Skin of body (tissue), 2 donors: ENCODE results near the gene KRT8. TPM values are rescaled to one million over a fixed set of nuclear protein-coding genes. Genes with fewer than 3 reads are reported as not detected.
A peak's percentile ranks its signal among the peaks of the same experiment; 100 is the strongest.

Experiments
- DNase-seq: peaks from one replicate; lab custom pipeline; 2025; lab: John Stamatoyannopoulos, UW
- total RNA-seq: library from RNA; depleted of rRNA; stranded (reverse); fragments of >200 nt; gene quantifications from one replicate; pipeline ENCODE4 v1.2.3, GENCODE V29; 2014

The KRT8 gene
- total RNA-seq, 1 donor from 2014 or later, result 16.2 TPM

DNA sequence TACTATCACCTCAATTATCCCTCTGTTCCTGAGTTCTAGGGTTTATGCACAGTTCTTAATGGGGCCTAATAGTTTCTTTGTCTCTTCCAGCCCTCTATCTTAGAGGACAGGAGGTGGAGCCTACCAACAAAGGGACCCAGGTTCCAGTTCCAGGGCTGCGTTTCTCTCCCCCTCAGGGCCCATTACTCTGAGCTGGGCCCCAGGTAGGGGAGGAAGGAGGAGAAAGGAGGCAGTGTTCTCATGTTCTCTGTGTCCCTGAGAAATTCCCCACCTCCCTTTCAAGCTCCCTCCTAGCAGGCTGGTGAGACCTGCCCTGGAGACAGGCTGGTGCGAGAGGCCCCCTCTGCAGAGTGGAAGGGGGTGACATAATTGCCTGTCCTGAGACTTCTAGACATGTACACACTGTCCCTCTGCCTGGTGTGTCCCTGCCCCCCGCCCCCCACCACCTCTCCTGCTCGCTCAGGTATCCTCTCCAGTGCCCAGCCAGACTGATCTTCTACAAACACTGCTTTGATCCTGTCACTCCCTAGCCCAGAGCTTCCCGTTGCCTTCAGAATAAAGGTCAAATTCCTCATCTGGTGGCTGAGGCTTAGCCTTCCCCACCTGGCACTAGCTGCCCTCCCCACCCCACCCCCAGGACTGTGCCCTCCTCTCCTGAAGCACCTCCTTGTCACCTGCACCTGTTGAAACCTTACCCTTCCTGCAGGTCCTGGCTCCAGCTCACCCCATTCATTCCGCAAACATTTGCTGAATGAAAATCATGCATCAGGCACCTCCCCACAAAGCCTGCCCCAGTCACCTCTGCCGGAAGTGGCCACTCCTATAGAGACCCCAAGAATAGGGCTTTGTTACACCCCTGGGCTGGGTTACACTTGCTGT lies 21.1 kb upstream of the KRT8 start:
- DNase-seq, result no peak

GRCh38 chr12:52924764-52925716 lies 20.2 kb upstream of the KRT8 start:
- DNase-seq, result no peak

DNA sequence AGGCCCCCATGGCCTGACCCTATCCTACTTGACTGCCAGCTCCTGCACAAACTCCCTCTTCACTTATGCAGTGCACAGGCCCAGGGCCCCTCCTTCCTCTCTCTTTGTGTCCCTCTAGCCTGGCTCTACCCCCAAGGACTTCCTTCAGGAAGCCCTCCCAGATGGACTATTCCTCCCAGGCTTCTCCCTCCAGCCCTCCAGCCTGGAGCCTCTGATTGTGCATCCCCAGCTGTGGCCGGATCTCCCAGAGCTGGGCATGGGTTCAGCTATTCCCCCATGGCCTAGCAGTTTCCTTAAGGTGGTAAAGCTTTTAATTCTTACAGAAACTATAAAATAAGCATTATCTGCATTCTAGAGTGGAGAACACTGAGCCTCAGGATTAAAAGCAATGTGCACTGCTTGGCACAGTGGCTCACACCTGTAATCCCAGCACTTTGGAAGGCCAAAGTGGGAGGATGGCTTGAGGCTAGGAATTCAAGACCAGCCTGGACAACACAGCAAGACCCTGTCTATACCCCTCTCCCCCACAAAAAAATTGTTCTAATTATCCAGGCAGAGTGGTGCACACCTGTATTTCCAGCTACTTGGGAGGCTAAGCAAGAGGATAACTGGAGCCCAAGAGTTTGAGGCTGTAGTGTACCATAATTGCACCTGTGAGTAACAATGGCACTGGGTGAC lies 16.8 kb upstream of the KRT8 start:
- no peak for DNase-seq

- no peak for DNase-seq
Observed at GRCh38 chr12:52920937-52921336, 16.1 kb upstream of the KRT8 start.

DNA sequence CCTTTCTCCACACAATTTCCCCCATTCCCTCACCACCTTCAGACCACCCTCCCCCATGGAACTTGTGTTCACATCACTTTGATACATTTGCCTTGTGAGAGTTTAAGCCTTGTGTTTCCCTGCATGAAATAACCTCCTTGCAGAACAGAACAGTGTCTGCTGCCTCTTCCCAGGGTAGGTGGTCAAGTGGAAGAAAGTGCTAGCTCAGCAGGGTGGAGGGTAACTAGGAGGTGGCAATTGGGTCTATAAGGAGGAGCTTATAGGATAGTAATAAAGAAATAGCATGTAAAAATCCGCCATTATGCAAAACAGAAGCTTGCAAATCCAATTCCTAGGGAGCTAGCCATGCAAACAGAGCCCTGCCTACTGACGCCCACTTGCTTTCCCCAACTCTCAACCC lies 13.9 kb upstream of the KRT8 start:
- no peak for DNase-seq

DNA sequence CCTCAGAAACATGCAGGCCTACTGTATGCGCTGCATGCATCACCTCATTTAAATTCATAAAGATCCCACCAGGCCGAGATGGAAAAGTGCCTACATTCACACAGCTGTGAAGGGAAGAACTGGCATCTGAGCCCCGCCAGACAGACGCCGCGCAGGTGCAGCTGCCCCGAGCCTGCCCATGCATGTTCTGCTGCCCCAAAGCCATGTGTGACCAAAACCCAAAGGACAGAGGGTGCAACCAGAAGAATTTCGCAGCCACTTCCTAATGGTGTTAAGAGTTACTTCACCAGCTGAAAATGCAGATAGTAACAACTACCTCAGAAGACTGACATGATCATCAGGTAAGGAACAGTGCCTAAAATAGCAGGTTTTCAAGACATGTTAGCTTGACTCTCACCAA lies 13.5 kb upstream of the KRT8 start:
- DNase-seq, result no peak

- no peak for DNase-seq
Observed at GRCh38 chr12:52917800-52918199, 12.9 kb upstream of the KRT8 start.

- no peak for DNase-seq
Observed at GRCh38 chr12:52916216-52916615, 11.3 kb upstream of the KRT8 start.

DNA sequence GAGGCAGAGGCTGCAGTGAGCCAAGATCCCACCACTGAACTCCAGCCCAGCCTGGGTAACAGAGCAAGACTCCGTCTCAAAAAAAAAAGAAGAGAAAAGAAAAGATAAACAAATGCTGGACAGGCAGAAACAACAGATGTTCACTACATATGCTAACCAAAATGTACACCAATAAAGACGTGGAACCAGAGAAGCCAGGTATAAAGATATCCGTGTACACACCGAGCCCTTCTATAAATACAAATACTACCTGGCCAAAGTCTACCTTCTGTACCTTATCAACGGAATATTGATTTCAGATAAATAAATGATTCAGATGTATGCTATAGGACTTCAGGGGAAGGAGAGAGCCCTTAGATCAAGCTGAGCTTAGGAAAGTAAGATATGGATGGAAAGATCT lies 10.8 kb upstream of the KRT8 start:
- DNase-seq, result no peak

- no peak for DNase-seq
Observed at GRCh38 chr12:52914576-52915121, 9.8 kb upstream of the KRT8 start.

GRCh38 chr12:52913431-52913821 lies 8.6 kb upstream of the KRT8 start:
- DNase-seq, result no peak

GRCh38 chr12:52912711-52913430 lies 8.0 kb upstream of the KRT8 start:
- no peak for DNase-seq

DNA sequence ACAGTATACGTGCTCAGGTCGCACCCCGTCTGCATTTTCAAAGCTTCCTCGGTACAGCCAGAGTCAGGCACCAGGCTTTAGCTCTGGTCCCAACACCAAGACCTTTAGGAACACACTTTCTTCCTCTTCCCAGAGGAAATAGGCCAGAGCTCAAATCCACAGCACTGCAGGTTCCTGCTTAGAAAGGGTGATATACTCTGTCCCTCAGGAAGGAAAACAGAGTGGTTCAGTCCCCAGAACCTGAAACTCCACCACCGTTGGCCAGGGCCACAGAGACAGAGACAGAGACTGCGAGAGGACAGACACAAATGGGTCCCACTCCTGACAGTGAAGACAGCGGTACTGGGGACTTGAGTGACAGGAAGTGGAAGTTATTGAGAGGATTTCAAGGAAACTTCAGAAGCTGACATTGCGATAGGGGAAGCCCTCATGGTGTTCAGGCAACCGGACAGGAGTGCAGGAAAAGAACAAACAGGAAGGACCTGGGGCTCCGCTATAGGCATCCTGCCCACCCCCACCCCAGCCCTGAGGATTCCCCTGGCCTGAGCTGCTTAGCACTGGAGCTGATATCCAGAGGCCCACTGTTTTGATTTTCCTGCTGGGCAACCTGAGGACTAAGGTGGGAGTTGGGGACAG lies 5.5 kb upstream of the KRT8 start:
- DNase-seq, result no peak

- DNase-seq, result no peak
Observed at GRCh38 chr12:52909796-52910195, 4.9 kb upstream of the KRT8 start.

DNA sequence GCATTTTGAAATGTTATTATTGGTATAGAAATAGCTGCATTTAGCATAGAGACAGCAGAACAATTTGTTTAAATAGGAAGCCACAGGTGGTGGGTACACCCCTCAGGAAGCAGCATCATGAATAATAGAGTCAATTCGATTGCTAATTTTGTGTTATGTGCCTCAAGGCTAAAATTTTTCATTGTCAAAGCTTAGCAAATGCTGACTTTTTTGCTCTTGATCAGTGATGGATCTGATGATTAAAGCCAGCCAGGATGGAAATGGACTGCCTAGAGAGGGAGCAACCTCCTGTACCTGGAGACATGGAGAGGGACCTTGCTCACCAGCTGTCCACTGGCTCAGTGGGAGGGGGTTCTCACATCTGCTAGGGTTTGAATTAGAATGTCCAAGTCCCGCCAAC lies 4.5 kb upstream of the KRT8 start:
- no peak for DNase-seq

DNA sequence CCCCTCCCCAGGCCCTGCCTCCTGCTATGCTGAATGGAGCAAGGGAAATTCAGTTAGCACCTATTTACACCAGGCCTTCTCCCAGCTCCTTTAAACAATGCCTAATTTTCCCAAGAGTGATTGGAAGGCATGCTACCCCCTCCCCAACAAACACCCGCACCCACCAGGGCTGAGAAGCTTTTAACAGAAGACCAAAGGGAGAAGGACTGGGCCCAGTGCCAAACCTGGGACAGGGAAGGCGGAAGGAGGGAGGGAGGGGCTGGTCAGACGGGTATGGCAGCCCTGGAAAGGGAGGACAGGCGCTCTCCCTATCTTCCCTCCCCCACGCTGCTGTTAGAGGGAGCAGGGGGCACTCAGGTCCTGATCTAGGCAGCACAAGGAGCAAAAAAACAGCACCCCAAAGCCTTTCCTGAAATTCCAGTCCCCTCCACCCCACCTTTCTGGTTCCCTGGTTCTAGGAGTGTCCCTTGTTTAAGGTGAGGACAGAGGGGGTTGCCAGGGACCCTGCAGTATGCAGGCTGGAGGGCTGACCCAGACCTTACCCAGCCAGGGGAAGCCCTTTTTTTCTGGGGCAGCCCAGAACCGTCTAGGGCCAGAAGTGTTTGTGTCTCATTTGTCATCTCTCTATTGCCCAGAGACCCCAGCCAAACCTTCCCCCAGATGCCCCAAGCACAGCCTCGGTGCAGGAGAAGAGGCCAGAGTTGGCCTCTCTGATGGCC lies 2.4 kb upstream of the KRT8 start:
- no peak for DNase-seq

- no peak for DNase-seq
Observed at GRCh38 chr12:52906191-52906601, 1.3 kb upstream of the KRT8 start.

DNA sequence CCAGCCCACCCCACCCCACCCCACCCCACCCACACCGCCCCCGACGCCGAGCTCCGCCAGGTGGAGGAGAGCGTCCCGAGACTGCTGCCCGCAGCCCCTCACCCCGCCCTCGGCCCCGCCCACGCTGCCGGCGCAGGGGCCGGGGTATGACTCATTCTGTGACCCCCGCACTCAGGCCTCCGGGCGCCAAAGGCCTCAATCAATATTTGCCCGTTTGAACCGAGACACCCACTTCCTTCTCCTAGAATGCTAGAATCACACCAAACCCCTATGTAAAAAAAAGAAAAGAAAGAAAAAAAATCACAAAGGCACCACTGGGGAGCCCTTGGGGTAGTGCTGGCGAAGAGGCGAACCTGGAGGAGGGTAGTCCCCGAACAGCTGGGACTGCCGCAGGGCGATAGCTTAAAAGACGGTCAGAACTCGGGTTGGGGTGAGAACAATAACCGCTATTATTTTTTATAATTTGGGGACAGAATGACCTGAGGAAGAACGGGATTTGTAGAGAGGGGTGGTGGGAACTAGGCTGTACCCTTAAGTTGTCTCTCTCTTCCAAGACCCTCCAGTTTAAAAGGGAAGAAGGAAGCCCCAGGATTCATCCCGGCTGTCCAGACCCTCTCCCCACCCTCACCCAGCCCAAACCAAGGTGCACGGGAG lies 894 bp downstream of the KRT8 start:
- no peak for DNase-seq

DNA sequence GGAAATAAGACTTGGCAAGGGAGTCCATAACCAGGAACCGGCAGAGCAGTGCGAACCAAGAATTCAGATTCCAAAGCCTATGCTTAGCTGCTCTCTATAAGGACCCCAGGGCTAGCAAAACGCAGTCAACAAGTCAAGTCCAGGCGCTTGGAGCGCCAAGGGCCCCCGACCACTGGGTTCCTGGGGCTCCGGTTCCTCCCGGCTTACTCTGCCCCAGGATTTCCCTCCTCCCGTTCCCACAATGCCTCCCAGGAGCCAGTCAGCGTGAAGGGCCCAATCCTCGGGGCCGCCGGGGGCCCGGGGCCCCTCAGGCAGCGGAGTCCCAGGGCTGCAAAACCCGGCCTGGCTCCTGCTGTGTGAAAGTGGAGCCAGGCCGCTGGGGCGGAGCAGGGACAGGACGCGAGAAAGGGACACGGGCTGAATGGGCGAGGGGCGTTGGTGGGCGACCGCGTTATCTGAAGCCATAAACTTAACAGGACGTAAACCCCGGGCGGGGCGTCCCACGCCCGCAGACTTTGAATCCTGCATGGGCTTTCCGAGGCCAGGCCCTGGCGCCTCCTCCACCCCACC lies 1.5 kb downstream of the KRT8 start:
- DNase-seq, result peak; percentile 54
